Osteoblast (primary cell): ENCODE data around the gene EPHB2. TPM values are rescaled to one million over a fixed set of nuclear protein-coding genes. Genes with fewer than 3 reads are reported as not detected.
A peak's percentile ranks its signal among the peaks of the same experiment; 100 is the strongest.

Experiments used
- DNase-seq: peaks from one replicate; pipeline ENCODE4 v3.0.0; 2011; ENCODE audit warnings: low spot score, mixed read lengths; ENCODE audit not compliant: insufficient read length; ENCODE audit errors: missing footprints
- H2AFZ ChIP-seq: 2 replicates; pipeline ENCODE4 v1.6.0; 2011; ENCODE audit warnings: mild to moderate bottlenecking, low read length
- H3K27ac ChIP-seq: 2 replicates; pipeline ENCODE4 v1.5.1; 2011; ENCODE audit warnings: mild to moderate bottlenecking, low read depth, low read length, moderate library complexity
- H3K27me3 ChIP-seq: 2 replicates; pipeline ENCODE4 v1.6.0; 2012; ENCODE audit warnings: mild to moderate bottlenecking, control low read depth, inconsistent platforms, low read length, moderate library complexity; ENCODE audit not compliant: insufficient read depth
- H3K36me3 ChIP-seq: 2 replicates; pipeline ENCODE4 v1.5.1; 2011; ENCODE audit warnings: mild to moderate bottlenecking, low read length, control low read depth, moderate library complexity; ENCODE audit not compliant: insufficient read depth
- H3K4me1 ChIP-seq: 2 replicates; pipeline ENCODE4 v1.5.1; 2011; ENCODE audit warnings: mild to moderate bottlenecking, low read length, control low read depth, moderate library complexity; ENCODE audit not compliant: insufficient read depth
- H3K4me2 ChIP-seq: 2 replicates; pipeline ENCODE4 v1.6.0; 2011; ENCODE audit warnings: mild to moderate bottlenecking, low read length; ENCODE audit not compliant: insufficient read depth
- H3K4me3 ChIP-seq: fragments of 200-600 bp; sonication (generic); 3 replicates; pipeline ENCODE4 v1.5.1; 2012; ENCODE audit warnings: mild to moderate bottlenecking, low read length, inconsistent platforms; ENCODE audit not compliant: insufficient read depth
- H3K79me2 ChIP-seq: 2 replicates; pipeline ENCODE4 v1.6.0; 2012; ENCODE audit warnings: mild to moderate bottlenecking, low read length, control low read depth, inconsistent platforms; ENCODE audit not compliant: insufficient read depth
- H3K9me3 ChIP-seq: 2 replicates; pipeline ENCODE4 v1.5.1; 2011; ENCODE audit warnings: low read depth, low read length, control low read depth
- H4K20me1 ChIP-seq: 2 replicates; pipeline ENCODE4 v1.6.0; 2012; ENCODE audit warnings: mild to moderate bottlenecking, low read length, control low read depth; ENCODE audit not compliant: insufficient read depth
- CTCF ChIP-seq: IDR thresholded peaks from 2 replicates; pipeline ENCODE4 v1.5.1; 2011; ENCODE audit warnings: mild to moderate bottlenecking, low read depth, low read length, moderate library complexity; ENCODE audit errors: extremely low read depth
- total RNA-seq: library from RNA; depleted of rRNA; stranded (reverse); fragments of >200 nt; gene quantifications from 2 replicates; pipeline ENCODE4 v1.2.3, GENCODE V29; 2012

Gene EPHB2
- total RNA-seq, 1 donor: 8.7 TPM

DNA sequence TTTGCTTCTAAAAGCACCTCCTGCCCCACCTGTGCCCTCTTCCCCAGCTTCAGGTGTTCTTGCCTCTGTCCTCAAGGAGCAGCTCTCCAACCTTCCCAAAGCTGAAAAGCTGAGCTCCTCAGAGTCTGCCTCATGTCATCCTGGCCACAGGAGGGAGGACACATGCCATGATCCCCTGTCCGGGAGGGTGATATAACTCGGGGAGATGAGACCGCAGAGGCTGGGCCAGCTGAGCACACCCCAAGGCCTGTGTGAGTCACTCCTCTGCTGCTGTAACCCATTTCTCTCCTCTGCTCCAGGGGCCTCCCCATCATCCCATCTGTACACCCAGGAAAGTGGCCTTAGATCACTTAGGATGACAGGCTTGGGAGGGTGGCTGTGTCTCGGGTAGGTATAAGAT is 49.8 kb downstream of the EPHB2 start:
- Histone ChIP-seq H3K36me3 (no peaks in the 10 kb centered on the region), H3K27me3 (no peaks in the 10 kb centered on the region), H3K27ac (no peak overlapping the region), H3K4me2 (no peak overlapping the region), H2AFZ (no peak overlapping the region), H4K20me1 (no peaks in the 10 kb centered on the region), H3K79me2 (no peaks in the 10 kb centered on the region), H3K4me1 (peaks cover 9% of the 10 kb centered on the region), H3K9me3 (no peaks in the 10 kb centered on the region), H3K4me3 (no peak overlapping the region)
- TF ChIP-seq CTCF: no peak
- DNase-seq: peak; percentile 95

DNA sequence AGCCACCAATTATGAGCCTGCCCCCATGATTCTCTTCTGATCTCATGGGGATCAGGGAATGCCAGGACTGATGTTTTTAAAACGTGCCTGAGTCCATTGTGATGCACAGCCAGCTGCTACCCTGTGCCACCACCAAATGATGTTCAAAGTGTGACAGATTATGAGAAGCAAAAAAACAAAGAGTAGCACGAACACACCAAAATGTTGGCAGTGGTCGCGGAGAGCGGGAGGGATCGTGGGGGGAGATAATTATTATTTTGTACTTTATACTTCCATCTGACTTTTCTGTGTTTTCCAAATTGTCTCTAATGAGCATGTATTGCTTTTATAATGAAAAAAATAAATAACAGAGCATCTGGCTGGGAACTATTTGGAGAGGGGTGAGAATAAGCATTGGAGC is 50.5 kb downstream of the EPHB2 start:
- Histone ChIP-seq H3K4me1 (peaks cover 3% of the 10 kb centered on the region), H3K4me2 (no peak overlapping the region), H2AFZ (no peak overlapping the region), H3K79me2 (no peaks in the 10 kb centered on the region), H3K27ac (no peak overlapping the region), H3K9me3 (no peaks in the 10 kb centered on the region), H3K36me3 (no peaks in the 10 kb centered on the region), H4K20me1 (no peaks in the 10 kb centered on the region), H3K27me3 (no peaks in the 10 kb centered on the region), H3K4me3 (no peak overlapping the region)
- TF ChIP-seq CTCF: no peak
- DNase-seq: peak; percentile 32

- Histone ChIP-seq H3K4me3 (no peak overlapping the region), H3K27ac (no peak overlapping the region), H2AFZ (no peak overlapping the region), H3K4me1 (peaks cover 3% of the 10 kb centered on the region), H3K36me3 (no peaks in the 10 kb centered on the region), H3K4me2 (no peak overlapping the region), H3K9me3 (no peaks in the 10 kb centered on the region), H4K20me1 (no peaks in the 10 kb centered on the region), H3K27me3 (no peaks in the 10 kb centered on the region), H3K79me2 (no peaks in the 10 kb centered on the region)
- TF ChIP-seq CTCF: no peak
- DNase-seq: no peak
Measured at GRCh38 chr1:22761821-22762220, 51.2 kb downstream of the EPHB2 start.

DNA sequence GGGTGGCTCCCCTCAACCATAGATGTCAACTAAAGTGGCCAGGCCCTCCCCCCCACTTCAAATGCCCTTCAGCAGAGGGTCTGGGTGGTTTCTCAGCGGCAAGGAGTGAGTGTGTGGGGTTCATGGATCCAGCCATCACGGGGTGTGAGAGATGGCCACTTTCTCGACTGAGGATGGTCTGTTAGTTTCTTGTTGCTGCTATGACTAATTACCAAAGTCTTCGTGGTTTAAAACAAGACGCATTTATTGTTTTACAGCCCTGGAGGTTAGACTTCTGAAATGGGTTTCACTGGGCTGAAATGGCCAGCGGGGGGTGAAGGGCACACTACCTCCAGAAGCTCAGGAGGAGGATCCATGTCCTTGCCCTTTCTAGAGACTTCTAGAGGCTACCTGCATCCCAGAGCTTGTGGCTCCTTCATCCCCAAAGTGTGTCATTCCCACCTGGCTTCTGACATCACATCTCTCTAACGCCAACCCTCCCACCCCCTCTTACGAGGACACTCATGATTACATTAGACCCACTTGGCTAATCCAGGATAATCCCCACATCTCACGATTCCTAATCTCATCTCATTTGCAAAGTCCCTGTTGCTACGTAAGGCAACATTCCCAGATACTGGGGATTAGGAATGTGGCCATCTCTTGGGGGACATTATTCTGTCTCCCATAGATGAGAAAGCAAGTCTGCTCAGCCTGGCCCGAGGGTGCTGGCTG is 53.0 kb downstream of the EPHB2 start:
- no peaks in the 10 kb centered on the region for H3K36me3 ChIP-seq
- H3K9me3 ChIP-seq: no peaks in the 10 kb centered on the region
- H4K20me1 ChIP-seq: no peaks in the 10 kb centered on the region
- no peak overlapping the region for H3K4me3 ChIP-seq
- DNase-seq: peak; percentile 62
- no peaks in the 10 kb centered on the region for H3K79me2 ChIP-seq
- no peaks in the 10 kb centered on the region for H3K27me3 ChIP-seq
- no peak overlapping the region for H3K4me2 ChIP-seq
- no peak overlapping the region for H2AFZ ChIP-seq
- no peak for TF ChIP-seq CTCF
- H3K4me1 ChIP-seq: peaks cover 3% of the 10 kb centered on the region
- H3K27ac ChIP-seq: no peak overlapping the region
